ENCODE data around the gene P3H4. TPM values are rescaled to one million over a fixed set of nuclear protein-coding genes. Genes with fewer than 3 reads are reported as not detected.

Gene P3H4
- total RNA-seq, 2 experiments from 2014 or later, result 2.1 to 3.0 TPM

GRCh38 chr17:41794540-41794975 lies 17.2 kb downstream of the P3H4 start:
- no peak overlapping the region for H3K4me3 Mint-ChIP-seq
- H3K27me3 Mint-ChIP-seq, result peaks cover 10% of the 10 kb centered on the region
- CTCF ChIA-PET, result interaction anchor here (0.7 kb wide), 1 partner anchor 58 kb away, joined by 3 read pairs; no protein-coding TSS in a partner anchor
- no peaks in the 10 kb centered on the region for H3K9me3 Mint-ChIP-seq (ENCODE audit: low read depth)
- peaks cover 2% of the 10 kb centered on the region for H3K4me1 Mint-ChIP-seq
- DNase-seq (no peak), ATAC-seq (no peak)
- H3K27ac Mint-ChIP-seq, result no peak overlapping the region
- no peaks in the 10 kb centered on the region for H3K36me3 Mint-ChIP-seq

GRCh38 chr17:41793784-41794539 lies 17.8 kb downstream of the P3H4 start:
- no peaks in the 10 kb centered on the region for H3K36me3 Mint-ChIP-seq
- DNase-seq (no peak), ATAC-seq (no peak)
- H3K9me3 Mint-ChIP-seq (ENCODE audit: low read depth), result no peaks in the 10 kb centered on the region
- CTCF ChIA-PET, result no interaction called here
- H3K27ac Mint-ChIP-seq, result no peak overlapping the region
- H3K27me3 Mint-ChIP-seq, result peaks cover 13% of the 10 kb centered on the region
- H3K4me3 Mint-ChIP-seq, result no peak overlapping the region
- peaks cover 2% of the 10 kb centered on the region for H3K4me1 Mint-ChIP-seq

GRCh38 chr17:41792845-41793783 lies 18.6 kb downstream of the P3H4 start:
- Mint-ChIP-seq H3K4me1 (peaks cover 4% of the 10 kb centered on the region), H3K4me3 (no peak overlapping the region), H3K27ac (no peak overlapping the region), H3K36me3 (no peaks in the 10 kb centered on the region), H3K9me3 (ENCODE audit: low read depth) (no peaks in the 10 kb centered on the region), H3K27me3 (peaks cover 21% of the 10 kb centered on the region)
- ATAC-seq (no peak), DNase-seq (no peak)
- CTCF ChIA-PET, result interaction anchor here (1.1 kb wide), 1 partner anchor 8 kb away, joined by 8 read pairs; no protein-coding TSS in a partner anchor

GRCh38 chr17:41787021-41787418 lies 24.7 kb downstream of the P3H4 start:
- CTCF ChIA-PET, result interaction anchor here (0.6 to 2.9 kb wide), 11 partner anchors 8 to 407 kb away, joined by 3 to 17 read pairs (median 5); partner anchors contain the start of genes GHDC and P3H4
- no peaks in the 10 kb centered on the region for H3K36me3 Mint-ChIP-seq
- no peak overlapping the region for H3K27ac Mint-ChIP-seq
- DNase-seq, result no peak
- H3K4me3 Mint-ChIP-seq, result peak overlapping the region; percentile 16
- H3K27me3 Mint-ChIP-seq, result peaks cover 57% of the 10 kb centered on the region
- no peak for ATAC-seq
- H3K9me3 Mint-ChIP-seq (ENCODE audit: low read depth), result no peaks in the 10 kb centered on the region
- peaks cover 26% of the 10 kb centered on the region for H3K4me1 Mint-ChIP-seq

- Mint-ChIP-seq H3K4me3 (peak within 1 kb of the TSS; percentile 16), H3K27me3 (peaks cover 62% of the 10 kb centered on the region), H3K36me3 (no peaks in the 10 kb centered on the region), H3K4me1 (peaks cover 26% of the 10 kb centered on the region), H3K9me3 (ENCODE audit: low read depth) (no peaks in the 10 kb centered on the region), H3K27ac (no peak within 1 kb of the TSS)
- CTCF ChIA-PET, result interaction anchor here (0.6 to 2.9 kb wide), 14 partner anchors 8 to 408 kb away, joined by 3 to 17 read pairs (median 4); partner anchors contain the start of genes GHDC and P3H4
- DNase-seq (peak; percentile 93), ATAC-seq (peak; percentile 97)
These were observed 25.3 kb downstream of the P3H4 start, which contains the start of gene JUP for GRCh38 chr17:41786227-41787020. JUP (minus strand) TSS chr17:41786711; CDS start chr17:41771854, 14,857 bp downstream.

GRCh38 chr17:41785859-41786226 lies 25.9 kb downstream of the P3H4 start:
- Mint-ChIP-seq H3K9me3 (ENCODE audit: low read depth) (no peaks in the 10 kb centered on the region), H3K4me3 (no peak overlapping the region), H3K4me1 (peaks cover 26% of the 10 kb centered on the region), H3K36me3 (no peaks in the 10 kb centered on the region), H3K27me3 (peaks cover 62% of the 10 kb centered on the region), H3K27ac (no peak overlapping the region)
- CTCF ChIA-PET, result interaction anchor here (1.0 to 2.9 kb wide), 9 partner anchors 8 to 90 kb away, joined by 3 to 17 read pairs (median 5); partner anchors contain the start of gene P3H4
- DNase-seq, result no peak
- no peak for ATAC-seq

GRCh38 chr17:41785091-41785858 lies 26.5 kb downstream of the P3H4 start:
- CTCF ChIA-PET, result interaction anchor here (1.0 to 2.9 kb wide), 7 partner anchors 13 to 89 kb away, joined by 3 to 17 read pairs (median 5); no protein-coding TSS in a partner anchor
- Mint-ChIP-seq H3K27me3 (peaks cover 58% of the 10 kb centered on the region), H3K36me3 (no peaks in the 10 kb centered on the region), H3K4me3 (no peak overlapping the region), H3K4me1 (peaks cover 24% of the 10 kb centered on the region), H3K27ac (no peak overlapping the region), H3K9me3 (ENCODE audit: low read depth) (no peaks in the 10 kb centered on the region)
- DNase-seq (no peak), ATAC-seq (no peak)

GRCh38 chr17:41784207-41784744 lies 27.5 kb downstream of the P3H4 start:
- no peaks in the 10 kb centered on the region for H3K9me3 Mint-ChIP-seq (ENCODE audit: low read depth)
- CTCF ChIA-PET, result interaction anchor here (2.9 kb wide), 1 partner anchor 17 kb away, joined by 17 read pairs; no protein-coding TSS in a partner anchor
- H3K36me3 Mint-ChIP-seq, result no peaks in the 10 kb centered on the region
- no peak overlapping the region for H3K4me3 Mint-ChIP-seq
- DNase-seq (no peak), ATAC-seq (no peak)
- peaks cover 24% of the 10 kb centered on the region for H3K4me1 Mint-ChIP-seq
- H3K27ac Mint-ChIP-seq, result no peak overlapping the region
- H3K27me3 Mint-ChIP-seq, result peaks cover 55% of the 10 kb centered on the region

GRCh38 chr17:41782142-41782541 lies 29.6 kb downstream of the P3H4 start:
- DNase-seq (no peak), ATAC-seq (no peak)
- CTCF ChIA-PET, result interaction anchor here (1.2 kb wide), 1 partner anchor 19 kb away, joined by 4 read pairs; no protein-coding TSS in a partner anchor
- Mint-ChIP-seq H3K27ac (no peak overlapping the region), H3K36me3 (no peaks in the 10 kb centered on the region), H3K4me1 (peaks cover 17% of the 10 kb centered on the region), H3K27me3 (peaks cover 35% of the 10 kb centered on the region), H3K4me3 (no peak overlapping the region), H3K9me3 (ENCODE audit: low read depth) (no peaks in the 10 kb centered on the region)

- H3K9me3 Mint-ChIP-seq (ENCODE audit: low read depth), result no peaks in the 10 kb centered on the region
- no peak for DNase-seq
- no peaks in the 10 kb centered on the region for H3K36me3 Mint-ChIP-seq
- no peak for ATAC-seq
- H3K27ac Mint-ChIP-seq, result no peak overlapping the region
- peaks cover 30% of the 10 kb centered on the region for H3K27me3 Mint-ChIP-seq
- H3K4me3 Mint-ChIP-seq, result no peak overlapping the region
- peaks cover 13% of the 10 kb centered on the region for H3K4me1 Mint-ChIP-seq
- CTCF ChIA-PET, result interaction anchor here (0.7 to 1.2 kb wide), 2 partner anchors 19 to 358 kb away, joined by 3 to 4 read pairs; no protein-coding TSS in a partner anchor
These were observed 30.2 kb downstream of the P3H4 start for GRCh38 chr17:41781404-41782110.

- ATAC-seq, result no peak
- CTCF ChIA-PET, result no interaction called here
- peaks cover 25% of the 10 kb centered on the region for H3K27me3 Mint-ChIP-seq
These were observed 31.8 kb downstream of the P3H4 start for GRCh38 chr17:41779954-41780353.

More at GRCh38 chr17:41779954-41780353, 31.8 kb downstream of the P3H4 start:
- Mint-ChIP-seq H3K27ac (no peak overlapping the region), H3K4me3 (no peak overlapping the region), H3K4me1 (peaks cover 8% of the 10 kb centered on the region), H3K9me3 (ENCODE audit: low read depth) (no peaks in the 10 kb centered on the region), H3K36me3 (no peaks in the 10 kb centered on the region)
- DNase-seq, result no peak
